Lower leg skin (tissue), 4 donors: ENCODE data around the gene CHM. TPM values are rescaled to one million over a fixed set of nuclear protein-coding genes. Genes with fewer than 3 reads are reported as not detected.

Source experiments
- DNase-seq, 2 donors: peaks; one replicate each; pipeline ENCODE4 v3.0.0-alpha.2; 2019; ENCODE audit warnings: low spot score in 2 of 2
- H3K4me3 ChIP-seq: fragments of 200-600 bp; sonication (generic); 2 replicates; pipeline ENCODE4 v1.5.1; 2017; ENCODE audit warnings: mild to moderate bottlenecking, low read depth; ENCODE audit not compliant: poor library complexity, severe bottlenecking
- CTCF ChIP-seq, 3 donors: fragments of 450-650 bp; IDR thresholded peaks; one replicate each; pipeline ENCODE4 v1.5.1; 2016; ENCODE audit warnings: antibody characterized with exemption in 3 of 3, mild to moderate bottlenecking in 3 of 3, moderate library complexity in 2 of 3
- POLR2A ChIP-seq, 2 donors: fragments of 450-650 bp; IDR thresholded peaks; one replicate each; pipeline ENCODE4 v1.6.1; 2016 to 2017; ENCODE audit warnings: antibody characterized with exemption in 2 of 2, mild to moderate bottlenecking in 1 of 2, moderate library complexity in 1 of 2
- WGBS, 2 donors: methylation state at CpG; one replicate each; pipeline ENCODE4 v1.1.5; 2018; 5-methylcytosine and 5-hydroxymethylcytosine counted together
- intact Hi-C: fragments of 100-400 bp; cut with DNase I; formaldehyde crosslinking; loops from one replicate; pipeline ENCODE4 v1.15.0; 2023; ENCODE audit warnings: low total_unique reads
- total RNA-seq, 4 donors: library from RNA; depleted of rRNA; stranded (reverse); fragments of >200 nt; gene quantifications; one replicate each; pipeline ENCODE4 v1.1.0, GENCODE V29; 2016

CHM gene
- total RNA-seq, 4 donors from 2014 or later, result 9.7 to 15.1 (median 12.7) TPM

- TF ChIP-seq POLR2A (IDR thresholded peaks at IDR 0.05) (no peak), CTCF (IDR thresholded peaks at IDR 0.05) (no peak)
- WGBS, 2 donors, result 69 to 70% methylated on average over 5 of the region's 5 CpGs
- H3K4me3 ChIP-seq, result no peak overlapping the region
- intact Hi-C loops, result no loop called here
- no peak for DNase-seq
Observed at GRCh38 chrX:85882601-85883000, 164.8 kb downstream of the CHM start.

GRCh38 chrX:85870585-85870984, 176.8 kb downstream of the CHM start:
- no peak for DNase-seq
- no peak for TF ChIP-seq POLR2A (IDR thresholded peaks at IDR 0.05)
- TF ChIP-seq CTCF (IDR thresholded peaks at IDR 0.05), result no peak
- intact Hi-C loops, result no loop called here
- no peak overlapping the region for H3K4me3 ChIP-seq
- 88 to 97% methylated on average over 3 of the region's 3 CpGs for WGBS, 2 donors

GRCh38 chrX:85865324-85865723, 182.0 kb downstream of the CHM start:
- no peak for DNase-seq
- intact Hi-C loops, result no loop called here
- H3K4me3 ChIP-seq, result no peak overlapping the region
- TF ChIP-seq POLR2A (IDR thresholded peaks at IDR 0.05) (no peak), CTCF (IDR thresholded peaks at IDR 0.05) (no peak)

- TF ChIP-seq CTCF (IDR thresholded peaks at IDR 0.05) (no peak), POLR2A (IDR thresholded peaks at IDR 0.05) (no peak)
Observed at GRCh38 chrX:85859426-85859825, 187.9 kb downstream of the CHM start.

GRCh38 chrX:85851418-85851817, 195.9 kb downstream of the CHM start:
- no peak for DNase-seq
- TF ChIP-seq CTCF (IDR thresholded peaks at IDR 0.05) (no peak), POLR2A (IDR thresholded peaks at IDR 0.05) (no peak)
- 26 to 35% methylated on average over 3 of the region's 3 CpGs for WGBS, 2 donors

More at GRCh38 chrX:85859426-85859825, 187.9 kb downstream of the CHM start:
- DNase-seq, result no peak
- H3K4me3 ChIP-seq, result no peak overlapping the region
- intact Hi-C loops, result no loop called here

GRCh38 chrX:85836868-85837267, 210.5 kb downstream of the CHM start:
- H3K4me3 ChIP-seq, result no peak overlapping the region
- WGBS, 2 donors, result 47 to 77% methylated on average over 2 of the region's 2 CpGs
- TF ChIP-seq CTCF (IDR thresholded peaks at IDR 0.05) (no peak), POLR2A (IDR thresholded peaks at IDR 0.05) (no peak)
- intact Hi-C loops, result no loop called here
- DNase-seq, result no peak

More at GRCh38 chrX:85851418-85851817, 195.9 kb downstream of the CHM start:
- H3K4me3 ChIP-seq, result no peak overlapping the region
- intact Hi-C loops, result no loop called here
